ENCODE results near the gene TSPAN4. TPM values are rescaled to one million over a fixed set of nuclear protein-coding genes. Genes with fewer than 3 reads are reported as not detected.
A peak's percentile ranks its signal among the peaks of the same experiment; 100 is the strongest.

TSPAN4 gene
- total and polyA plus RNA-seq, 2 of the 13 experiments (the other 11 are each of a cell fraction or from before 2014, with no cell fraction given): 31.7 to 68.3 TPM

DNA sequence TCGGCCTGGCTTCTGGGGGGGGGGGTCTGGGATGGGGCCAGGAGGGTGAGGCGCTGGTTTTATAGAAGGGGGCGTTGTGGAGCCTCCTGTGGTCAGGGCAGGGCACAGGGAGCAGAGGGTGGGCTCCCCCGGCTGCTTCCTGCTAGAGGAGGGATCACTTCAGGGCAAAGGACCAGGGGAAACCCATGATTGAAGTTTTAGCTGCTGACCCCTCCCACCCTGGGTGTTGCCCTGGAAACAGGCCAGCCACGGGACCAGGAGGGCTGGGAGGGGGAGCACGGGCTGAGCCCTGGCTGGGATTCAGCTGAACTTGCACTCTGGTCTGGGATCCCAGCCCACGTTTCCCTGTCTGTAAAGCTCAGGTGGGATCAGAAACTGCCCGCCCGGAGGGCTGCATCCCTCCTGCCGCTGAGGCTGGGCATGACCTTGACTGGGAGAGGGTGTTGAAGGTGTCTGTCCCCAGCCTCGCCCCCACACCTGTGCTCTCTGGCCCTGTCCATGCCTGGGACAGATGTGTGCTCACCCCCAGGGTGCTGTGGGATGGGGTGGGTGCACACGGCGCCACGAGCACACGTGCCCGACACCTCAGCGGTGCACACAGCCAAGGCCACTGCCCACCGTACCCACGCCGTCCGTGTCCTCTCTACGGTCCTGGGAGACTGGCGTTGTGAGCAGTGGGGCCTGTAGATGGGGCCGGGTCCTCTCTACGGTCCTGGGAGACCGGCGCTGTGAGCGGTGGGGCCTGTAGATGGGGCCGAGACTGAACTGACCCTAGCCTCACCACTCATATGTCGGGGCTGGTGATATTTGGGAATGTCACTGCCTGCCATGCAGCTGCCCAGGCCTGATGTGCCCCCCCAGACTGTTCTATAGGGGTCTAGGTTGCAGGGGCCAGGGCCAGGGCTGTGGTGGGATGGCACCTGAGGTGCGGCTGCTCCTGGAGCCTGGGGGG is 2.3 kb downstream of the TSPAN4 start (continued):
- TF ChIP-seq ATAD3A (CRISPR knock-in tag; IDR thresholded peaks at IDR 0.05) (0 out of 2 replicates have a peak, but pooled peaks have one; percentile 18), ZNF776 (CRISPR knock-in tag; IDR thresholded peaks at IDR 0.05) (no peak), RXRB (CRISPR knock-in tag; IDR thresholded peaks at IDR 0.05; ENCODE audit: borderline replicate concordance) (peak; percentile 50; the same call in 1 of the 2 replicates), FOSL1 (CRISPR knock-in tag; IDR thresholded peaks at IDR 0.05; ENCODE audit: borderline replicate concordance) (no peak), HIVEP1 (CRISPR knock-in tag; IDR thresholded peaks at IDR 0.05) (peak; percentile 72; the same call in 1 of the 2 replicates), NFYC (CRISPR knock-in tag; IDR thresholded peaks at IDR 0.05) (0 out of 2 replicates have a peak, but pooled peaks have one; percentile 13), NFE2L1 (CRISPR knock-in tag; IDR thresholded peaks at IDR 0.05; ENCODE audit: borderline replicate concordance) (no peak), ZNF30 (CRISPR knock-in tag; IDR thresholded peaks at IDR 0.05) (no peak), ZC3H13 (CRISPR knock-in tag; IDR thresholded peaks at IDR 0.05) (no peak), MTF1 (CRISPR knock-in tag; IDR thresholded peaks at IDR 0.05) (no peak), KLF9 (CRISPR knock-in tag; IDR thresholded peaks at IDR 0.05; ENCODE audit: low read depth) (no peak), ZNF446 (CRISPR knock-in tag; IDR thresholded peaks at IDR 0.05) (no peak), DZIP1 (CRISPR knock-in tag; IDR thresholded peaks at IDR 0.05) (no peak), U2AF2 (IDR thresholded peaks at IDR 0.05; ENCODE audit: low read depth, low read length) (no peak), IRF2 (CRISPR knock-in tag; IDR thresholded peaks at IDR 0.05) (no peak), HNRNPL (IDR thresholded peaks at IDR 0.05; ENCODE audit: low read depth, low read length) (no peak), HES4 (CRISPR knock-in tag; IDR thresholded peaks at IDR 0.05; ENCODE audit: borderline replicate concordance) (no peak), GABPA (IDR thresholded peaks at IDR 0.05; ENCODE audit: low read depth, low read length) (no peak), GABPA (CRISPR knock-in tag; IDR thresholded peaks at IDR 0.05; ENCODE audit: low read depth) (no peak)
- TF ChIP-seq, protein P1, sequence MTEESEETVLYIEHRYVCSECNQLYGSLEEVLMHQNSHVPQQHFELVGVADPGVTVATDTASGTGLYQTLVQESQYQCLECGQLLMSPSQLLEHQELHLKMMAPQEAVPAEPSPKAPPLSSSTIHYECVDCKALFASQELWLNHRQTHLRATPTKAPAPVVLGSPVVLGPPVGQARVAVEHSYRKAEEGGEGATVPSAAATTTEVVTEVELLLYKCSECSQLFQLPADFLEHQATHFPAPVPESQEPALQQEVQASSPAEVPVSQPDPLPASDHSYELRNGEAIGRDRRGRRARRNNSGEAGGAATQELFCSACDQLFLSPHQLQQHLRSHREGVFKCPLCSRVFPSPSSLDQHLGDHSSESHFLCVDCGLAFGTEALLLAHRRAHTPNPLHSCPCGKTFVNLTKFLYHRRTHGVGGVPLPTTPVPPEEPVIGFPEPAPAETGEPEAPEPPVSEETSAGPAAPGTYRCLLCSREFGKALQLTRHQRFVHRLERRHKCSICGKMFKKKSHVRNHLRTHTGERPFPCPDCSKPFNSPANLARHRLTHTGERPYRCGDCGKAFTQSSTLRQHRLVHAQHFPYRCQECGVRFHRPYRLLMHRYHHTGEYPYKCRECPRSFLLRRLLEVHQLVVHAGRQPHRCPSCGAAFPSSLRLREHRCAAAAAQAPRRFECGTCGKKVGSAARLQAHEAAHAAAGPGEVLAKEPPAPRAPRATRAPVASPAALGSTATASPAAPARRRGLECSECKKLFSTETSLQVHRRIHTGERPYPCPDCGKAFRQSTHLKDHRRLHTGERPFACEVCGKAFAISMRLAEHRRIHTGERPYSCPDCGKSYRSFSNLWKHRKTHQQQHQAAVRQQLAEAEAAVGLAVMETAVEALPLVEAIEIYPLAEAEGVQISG (CRISPR knock-in tag; IDR thresholded peaks at IDR 0.05): no peak; the same call in 1 of the 2 replicates
- TF ChIP-seq, protein P2, sequence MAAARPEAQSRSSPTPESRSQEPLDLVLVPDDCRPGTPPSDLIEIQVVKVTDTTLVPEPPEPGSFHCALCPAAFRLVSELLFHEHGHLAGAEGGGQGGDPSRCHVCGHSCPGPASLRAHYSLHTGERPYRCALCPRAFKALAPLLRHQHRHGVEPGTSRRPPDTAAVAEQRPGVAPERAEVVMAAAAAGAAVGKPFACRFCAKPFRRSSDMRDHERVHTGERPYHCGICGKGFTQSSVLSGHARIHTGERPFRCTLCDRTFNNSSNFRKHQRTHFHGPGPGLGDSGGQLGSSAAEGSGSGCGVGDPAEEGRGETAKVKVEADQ (CRISPR knock-in tag; IDR thresholded peaks at IDR 0.05; ENCODE audit: borderline replicate concordance): no peak
- TF ChIP-seq, protein P3, sequence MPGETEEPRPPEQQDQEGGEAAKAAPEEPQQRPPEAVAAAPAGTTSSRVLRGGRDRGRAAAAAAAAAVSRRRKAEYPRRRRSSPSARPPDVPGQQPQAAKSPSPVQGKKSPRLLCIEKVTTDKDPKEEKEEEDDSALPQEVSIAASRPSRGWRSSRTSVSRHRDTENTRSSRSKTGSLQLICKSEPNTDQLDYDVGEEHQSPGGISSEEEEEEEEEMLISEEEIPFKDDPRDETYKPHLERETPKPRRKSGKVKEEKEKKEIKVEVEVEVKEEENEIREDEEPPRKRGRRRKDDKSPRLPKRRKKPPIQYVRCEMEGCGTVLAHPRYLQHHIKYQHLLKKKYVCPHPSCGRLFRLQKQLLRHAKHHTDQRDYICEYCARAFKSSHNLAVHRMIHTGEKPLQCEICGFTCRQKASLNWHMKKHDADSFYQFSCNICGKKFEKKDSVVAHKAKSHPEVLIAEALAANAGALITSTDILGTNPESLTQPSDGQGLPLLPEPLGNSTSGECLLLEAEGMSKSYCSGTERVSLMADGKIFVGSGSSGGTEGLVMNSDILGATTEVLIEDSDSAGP (CRISPR knock-in tag; IDR thresholded peaks at IDR 0.05; ENCODE audit: borderline replicate concordance): no peak; the same call in 1 of the 2 replicates
